Sigmoid colon (tissue), 7 donors: ENCODE measurements around the gene MYT1. TPM values are rescaled to one million over a fixed set of nuclear protein-coding genes. Genes with fewer than 3 reads are reported as not detected.
"Not testable (repeated sequence)": the region's sequence is repeated elsewhere in the genome, so short reads cannot be mapped to it uniquely, and the experiment has no call there.

Experiments
- DNase-seq: peaks from one replicate; pipeline ENCODE4 v3.0.0-alpha.2; 2019
- H3K27ac ChIP-seq, 4 donors: fragments of 200-600 bp; sonication (generic); one replicate each; pipeline ENCODE4 v1.5.1; 2016 to 2019; ENCODE audit warnings: mild to moderate bottlenecking in 1 of 4
- H3K27me3 ChIP-seq, 3 donors: fragments of 200-600 bp; sonication (generic); one replicate each; pipeline ENCODE4 v1.5.1; 2019; ENCODE audit warnings: mild to moderate bottlenecking in 1 of 3
- H3K36me3 ChIP-seq, 4 donors: fragments of 200-600 bp; sonication (generic); one replicate each; pipeline ENCODE4 v1.5.1; 2016 to 2019
- H3K4me1 ChIP-seq, 4 donors: fragments of 200-600 bp; sonication (generic); one replicate each; pipeline ENCODE4 v1.5.1; 2017 to 2019
- H3K4me3 ChIP-seq, 4 donors: fragments of 200-600 bp; sonication (generic); one replicate each; pipeline ENCODE4 v1.5.1; 2017 to 2019; ENCODE audit warnings: mild to moderate bottlenecking in 2 of 4, moderate library complexity in 1 of 4
- H3K9me3 ChIP-seq, 4 donors: fragments of 200-600 bp in 3 of 4; sonication (generic) in 3 of 4; one replicate each; pipeline versions ENCODE4 v1.5.1 to v1.6.1; 2013 to 2019
- CTCF ChIP-seq, 4 experiments: fragments of 450-650 bp in 3 of 4; fragments of 200-600 bp in 1 of 4; IDR thresholded peaks; one replicate each; pipeline ENCODE4 v1.5.1; 2016 to 2019; ENCODE audit warnings: antibody characterized with exemption in 4 of 4, mild to moderate bottlenecking in 3 of 4, moderate library complexity in 2 of 4
- EP300 ChIP-seq, 4 donors: sonication (generic); formaldehyde crosslinking; IDR thresholded peaks; one replicate each; pipeline ENCODE4 v1.6.1; 2017; ENCODE audit warnings: antibody characterized with exemption in 4 of 4
- POLR2A ChIP-seq, 2 donors: fragments of 450-650 bp; IDR thresholded peaks; one replicate each; pipeline ENCODE4 v1.6.1; 2016; ENCODE audit warnings: antibody characterized with exemption in 2 of 2, mild to moderate bottlenecking in 2 of 2, moderate library complexity in 2 of 2
- POLR2AphosphoS5 ChIP-seq, 4 donors: sonication (generic); formaldehyde crosslinking; IDR thresholded peaks; one replicate each; pipeline ENCODE4 v1.6.1; 2017; ENCODE audit warnings: antibody characterized with exemption in 4 of 4
- WGBS, 2 donors: extraction: QIAGEN DNeasy Blood & Tissue Kit; methylation state at CpG; one replicate each; pipeline ENCODE4 v1.1.7; 2013; 5-methylcytosine and 5-hydroxymethylcytosine counted together
- intact Hi-C: fragments of 100-400 bp; cut with DNase I; formaldehyde crosslinking; loops from one replicate; pipeline ENCODE4 v1.15.1; 2023
- polyA plus RNA-seq, 3 donors: library from polyadenylated mRNA; stranded (reverse); fragments of 200-250 nt; gene quantifications; one replicate each; pipeline ENCODE4 v1.2.3, GENCODE V29; 2013
- small RNA-seq, 3 donors: library from RNA; depleted of rRNA; stranded (forward); fragments of <200 nt; gene quantifications; one replicate each; pipeline ENCODE3, GENCODE V24; 2016
- total RNA-seq, 4 donors: library from RNA; depleted of rRNA; stranded (reverse); fragments of >200 nt; gene quantifications; one replicate each; pipeline ENCODE4 v1.1.0, GENCODE V29; 2016
- donor health status: healthy with polysubstance abuse.
- donor health status: Bipolar disorder and iron deficiency.
- donor health status: healthy.

MYT1 gene
- total and polyA plus RNA-seq, 7 donors = under 0.01 to 1.1 (median 0.27) TPM; not detected in 2

- TF ChIP-seq POLR2AphosphoS5 (IDR thresholded peaks at IDR 0.05) (no peak), EP300 (IDR thresholded peaks at IDR 0.05) (no peak), POLR2A (IDR thresholded peaks at IDR 0.05) (no peak), CTCF (IDR thresholded peaks at IDR 0.05) (no peak)
Observed at GRCh38 chr20:64283646-64284045, 119.4 kb downstream of the MYT1 start.

GRCh38 chr20:64285579-64286446, 121.6 kb downstream of the MYT1 start:
- TF ChIP-seq CTCF (IDR thresholded peaks at IDR 0.05) = peak in 3 of 4 experiments; percentile 33 to 51 (median 44)
- H3K9me3 ChIP-seq, H3K27me3 ChIP-seq, H3K4me1 ChIP-seq, intact Hi-C loops, H3K36me3 ChIP-seq, DNase-seq, H3K4me3 ChIP-seq, H3K27ac ChIP-seq: not testable (repeated sequence)
- 81% methylated on average over 46 of the region's 46 CpGs for WGBS, 2 donors

More at GRCh38 chr20:64283646-64284045, 119.4 kb downstream of the MYT1 start:
- H3K27me3 ChIP-seq = no peaks in the 10 kb centered on the region
- no peak for DNase-seq
- H3K9me3 ChIP-seq = no peaks in the 10 kb centered on the region
- H3K4me1 ChIP-seq = no peaks in the 10 kb centered on the region
- WGBS, 2 donors = 64 to 69% methylated on average over 4 of the region's 4 CpGs
- no peak overlapping the region for H3K27ac ChIP-seq
- H3K36me3 ChIP-seq = no peaks in the 10 kb centered on the region
- intact Hi-C loops = no loop called here
- H3K4me3 ChIP-seq = no peak overlapping the region

GRCh38 chr20:64286447-64287263, 122.4 kb downstream of the MYT1 start:
- not testable (repeated sequence) for H3K4me1 ChIP-seq

GRCh38 chr20:64287264-64287590, 123.0 kb downstream of the MYT1 start:
- H3K9me3 ChIP-seq, H3K36me3 ChIP-seq, H3K4me3 ChIP-seq, H3K27ac ChIP-seq, intact Hi-C loops, H3K27me3 ChIP-seq, H3K4me1 ChIP-seq, DNase-seq: not testable (repeated sequence)
- WGBS, 2 donors = 94 to 95% methylated on average over 3 of the region's 3 CpGs

More at GRCh38 chr20:64286447-64287263, 122.4 kb downstream of the MYT1 start:
- H3K4me3 ChIP-seq, H3K9me3 ChIP-seq, H3K36me3 ChIP-seq, intact Hi-C loops, H3K27ac ChIP-seq, DNase-seq, H3K27me3 ChIP-seq: not testable (repeated sequence)
- 90 to 93% methylated on average over 30 of the region's 30 CpGs for WGBS, 2 donors

Small RNA genes within 50 kb of the gene (small RNA-seq; reads per million reads assigned to genes)
- 0 reads per million in 3 donors for gene AL137028.2

Other genes starting within 250 kb of the MYT1 start
- gene UCKL1, start 208.0 kb upstream of the MYT1 start, total RNA-seq = 10 to 100 TPM; 21.1 to 36.3 (median 24.9) TPM
- gene UCKL1, start 208.0 kb upstream of the MYT1 start, polyA plus RNA-seq = 10 to 100 TPM; 22.8 to 45.6 (median 26.1) TPM
- 10 to 100 TPM in 2 of 4 donors, 1 to 10 TPM in 2; 5.1 to 10.8 (median 9.0) TPM for gene ZNF512B, start 194.5 kb upstream of the MYT1 start, total RNA-seq
- gene ZNF512B, start 194.5 kb upstream of the MYT1 start, polyA plus RNA-seq = 1 to 10 TPM in 2 of 3 donors, under 1 TPM in 1; 0.23 to 5.5 (median 1.2) TPM
- gene SAMD10, start 184.8 kb upstream of the MYT1 start, total RNA-seq = 1 to 10 TPM in 3 of 4 donors, under 1 TPM in 1; 0.68 to 8.3 (median 1.9) TPM
- 1 to 10 TPM; 2.8 to 8.7 (median 4.2) TPM for gene SAMD10, start 184.8 kb upstream of the MYT1 start, polyA plus RNA-seq
- gene PRPF6, start 183.3 kb upstream of the MYT1 start, total RNA-seq = 10 to 100 TPM; 42.3 to 52.1 (median 46.9) TPM
- gene PRPF6, start 183.3 kb upstream of the MYT1 start, polyA plus RNA-seq = 10 to 100 TPM; 23.4 to 59.9 (median 26.4) TPM
- 1 to 10 TPM in 1 of 4 donors, under 1 TPM in 3; under 0.01 to 1.1 (median 0.37) TPM for gene C20orf204, start 128.3 kb upstream of the MYT1 start, total RNA-seq
- gene C20orf204, start 128.3 kb upstream of the MYT1 start, polyA plus RNA-seq = 1 to 10 TPM in 1 of 3 donors, not detected in 2; 1.7 TPM
- 1 to 10 TPM; 1.8 to 5.5 (median 3.8) TPM for gene SOX18, start 114.8 kb upstream of the MYT1 start, total RNA-seq
- gene SOX18, start 114.8 kb upstream of the MYT1 start, polyA plus RNA-seq = 10 to 100 TPM in 1 of 3 donors, 1 to 10 TPM in 1, under 1 TPM in 1; 0.69 to 11.9 (median 3.0) TPM
- gene TCEA2, start 101.3 kb upstream of the MYT1 start, total RNA-seq = 10 to 100 TPM; 41.7 to 50.5 (median 42.2) TPM
- 10 to 100 TPM in 2 of 3 donors, 1 to 10 TPM in 1; 2.1 to 14.0 (median 11.4) TPM for gene TCEA2, start 101.3 kb upstream of the MYT1 start, polyA plus RNA-seq
- gene RGS19, start 84.9 kb upstream of the MYT1 start, total RNA-seq = 10 to 100 TPM in 2 of 4 donors, 1 to 10 TPM in 2; 7.5 to 12.3 (median 10.5) TPM
- gene RGS19, start 84.9 kb upstream of the MYT1 start, polyA plus RNA-seq = 10 to 100 TPM; 11.1 to 22.0 (median 12.6) TPM
- gene OPRL1, start 84.4 kb upstream of the MYT1 start, total RNA-seq = 1 to 10 TPM in 1 of 4 donors, under 1 TPM in 3; 0.71 to 2.2 (median 0.89) TPM
- gene OPRL1, start 84.4 kb upstream of the MYT1 start, polyA plus RNA-seq = 1 to 10 TPM in 1 of 3 donors, under 1 TPM in 1, not detected in 1; under 0.01 to 1.0 TPM
- 1 to 10 TPM in 1 of 4 donors, not detected in 3; 1.5 TPM for gene LKAAEAR1, start 80.1 kb upstream of the MYT1 start, total RNA-seq
- under 1 TPM in 1 of 3 donors, not detected in 2; 0.19 TPM for gene LKAAEAR1, start 80.1 kb upstream of the MYT1 start, polyA plus RNA-seq
- not detected for gene NPBWR2, start 56.9 kb upstream of the MYT1 start, total RNA-seq
- not detected for gene NPBWR2, start 56.9 kb upstream of the MYT1 start, polyA plus RNA-seq
- 10 to 100 TPM; 60.3 to 73.9 (median 65.2) TPM for gene PCMTD2, start 91.3 kb downstream of the MYT1 start, total RNA-seq
- gene PCMTD2, start 91.3 kb downstream of the MYT1 start, polyA plus RNA-seq = 10 to 100 TPM in 2 of 3 donors, 1 to 10 TPM in 1; 9.9 to 26.4 (median 18.0) TPM